BJ (cell line): ENCODE measurements around the gene TMOD1. TPM values are rescaled to one million over a fixed set of nuclear protein-coding genes. Genes with fewer than 3 reads are reported as not detected.
"Not testable (repeated sequence)": the region's sequence is repeated elsewhere in the genome, so short reads cannot be mapped to it uniquely, and the experiment has no call there.

Source experiments
- CTCF ChIA-PET: fragments of 350-600 bp; formaldehyde crosslinking; extraction: SDS; loops from one replicate; lab custom pipeline; 2021; ENCODE audit warnings: antibody characterized with exemption, inconsistent platforms; lab: Yijun Ruan, JAX
- POLR2A ChIA-PET: fragments of 300-600 bp; sonication (Branson Sonifier 250); formaldehyde crosslinking; extraction: SDS; loops from one replicate; lab custom pipeline; 2021; ENCODE audit warnings: antibody characterized with exemption; lab: Charles Lee
- DNase-seq: peaks from one replicate; pipeline ENCODE4 v3.0.0-alpha.2; 2011; ENCODE audit warnings: low read depth
- H3K27me3 ChIP-seq: 2 replicates; pipeline ENCODE4 v1.6.0; 2011; ENCODE audit warnings: low read length; ENCODE audit not compliant: control insufficient read depth, insufficient read depth
- H3K36me3 ChIP-seq: 2 replicates; pipeline ENCODE4 v1.5.1; 2011; ENCODE audit warnings: low read length; ENCODE audit not compliant: control insufficient read depth, insufficient read depth
- H3K4me3 ChIP-seq: 2 replicates; pipeline ENCODE4 v1.5.1; 2011; ENCODE audit warnings: low read depth, mild to moderate bottlenecking, control low read depth, low read length
- polyA plus RNA-seq: library from polyadenylated mRNA; depleted of rRNA; stranded (reverse); fragments of >200 nt; gene quantifications from 2 replicates; pipeline ENCODE4 v1.2.3, GENCODE V29; 2011
- TF ChIP-seq, protein P1 (sequence below): IDR thresholded peaks from 2 replicates; pipeline ENCODE4 v1.5.1; 2011; ENCODE audit warnings: low read depth, mild to moderate bottlenecking, control low read depth, inconsistent platforms, low read length, moderate library complexity; ENCODE audit not compliant: insufficient read depth

The TMOD1 gene
- polyA plus RNA-seq, 1 experiment, result 0.06 TPM

GRCh38 chr9:97575673-97576200 is 74.3 kb downstream of the TMOD1 start:
- TF ChIP-seq, protein P1, sequence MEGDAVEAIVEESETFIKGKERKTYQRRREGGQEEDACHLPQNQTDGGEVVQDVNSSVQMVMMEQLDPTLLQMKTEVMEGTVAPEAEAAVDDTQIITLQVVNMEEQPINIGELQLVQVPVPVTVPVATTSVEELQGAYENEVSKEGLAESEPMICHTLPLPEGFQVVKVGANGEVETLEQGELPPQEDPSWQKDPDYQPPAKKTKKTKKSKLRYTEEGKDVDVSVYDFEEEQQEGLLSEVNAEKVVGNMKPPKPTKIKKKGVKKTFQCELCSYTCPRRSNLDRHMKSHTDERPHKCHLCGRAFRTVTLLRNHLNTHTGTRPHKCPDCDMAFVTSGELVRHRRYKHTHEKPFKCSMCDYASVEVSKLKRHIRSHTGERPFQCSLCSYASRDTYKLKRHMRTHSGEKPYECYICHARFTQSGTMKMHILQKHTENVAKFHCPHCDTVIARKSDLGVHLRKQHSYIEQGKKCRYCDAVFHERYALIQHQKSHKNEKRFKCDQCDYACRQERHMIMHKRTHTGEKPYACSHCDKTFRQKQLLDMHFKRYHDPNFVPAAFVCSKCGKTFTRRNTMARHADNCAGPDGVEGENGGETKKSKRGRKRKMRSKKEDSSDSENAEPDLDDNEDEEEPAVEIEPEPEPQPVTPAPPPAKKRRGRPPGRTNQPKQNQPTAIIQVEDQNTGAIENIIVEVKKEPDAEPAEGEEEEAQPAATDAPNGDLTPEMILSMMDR, result no peak
- ChIA-PET POLR2A (no interaction called here), CTCF (interaction anchor here (1.0 to 1.4 kb wide), 2 partner anchors 23 to 106 kb away, joined by 3 to 5 read pairs; no protein-coding TSS in a partner anchor)
- no peaks in the 10 kb centered on the region for H3K36me3 ChIP-seq
- H3K4me3 ChIP-seq, result no peak overlapping the region
- H3K27me3 ChIP-seq, result 0 out of 2 replicates have a peak, but pooled peaks cover 2% of the 10 kb centered on the region
- DNase-seq, result no peak

DNA sequence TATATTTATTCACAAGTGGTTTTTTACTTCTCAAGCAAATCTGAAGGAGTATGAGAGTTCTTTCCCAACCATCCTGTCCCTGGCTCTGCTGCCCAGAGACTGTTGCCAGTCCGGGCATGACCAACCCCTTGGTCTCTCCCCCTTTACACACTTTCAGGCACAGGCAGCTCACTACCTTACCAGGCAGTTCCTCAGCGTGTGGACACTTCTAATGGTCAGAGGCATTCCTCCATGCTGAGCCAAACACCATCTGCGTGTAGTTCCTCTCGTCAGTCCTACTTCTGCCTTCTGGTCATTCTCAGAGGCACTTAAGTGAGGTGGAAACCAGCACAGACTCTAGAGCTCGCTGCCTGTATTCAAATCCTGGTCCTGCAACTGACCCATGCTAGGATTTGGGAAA is 75.6 kb downstream of the TMOD1 start:
- DNase-seq, result no peak
- no peak overlapping the region for H3K4me3 ChIP-seq
- 0 out of 2 replicates have a peak, but pooled peaks cover 2% of the 10 kb centered on the region for H3K27me3 ChIP-seq
- POLR2A ChIA-PET, result no interaction called here
- TF ChIP-seq, protein P1, result no peak
- CTCF ChIA-PET, result no interaction called here
- H3K36me3 ChIP-seq, result no peaks in the 10 kb centered on the region

DNA sequence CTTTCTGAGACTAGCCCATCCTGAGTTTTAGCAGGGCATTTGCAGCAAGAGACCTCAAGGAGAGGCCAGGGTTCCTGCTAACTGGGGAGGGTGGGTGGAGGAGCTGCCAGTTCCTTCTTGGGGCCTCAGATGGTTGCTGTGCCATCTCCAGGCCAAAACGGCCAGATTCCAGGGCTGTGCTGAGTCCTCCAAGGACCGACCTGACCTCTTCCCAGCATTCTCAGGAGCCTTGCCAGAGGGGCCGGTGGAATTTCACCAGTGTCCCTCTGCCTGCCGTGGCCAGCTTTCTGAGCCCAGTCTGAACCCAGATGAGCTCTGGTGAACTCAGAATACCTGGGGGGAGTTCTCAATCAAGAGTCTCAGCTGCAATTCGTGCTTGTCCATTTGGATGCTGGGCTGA is 77.4 kb downstream of the TMOD1 start:
- H3K36me3 ChIP-seq, result no peaks in the 10 kb centered on the region
- H3K4me3 ChIP-seq, result no peak overlapping the region
- CTCF ChIA-PET, result interaction anchor here (1.0 to 1.1 kb wide), 3 partner anchors 20 to 111 kb away, joined by 3 to 6 read pairs (median 4); no protein-coding TSS in a partner anchor
- POLR2A ChIA-PET, result no interaction called here
- TF ChIP-seq, protein P1, result no peak
- H3K27me3 ChIP-seq, result 0 out of 2 replicates have a peak, but pooled peaks cover 2% of the 10 kb centered on the region
- no peak for DNase-seq

DNA sequence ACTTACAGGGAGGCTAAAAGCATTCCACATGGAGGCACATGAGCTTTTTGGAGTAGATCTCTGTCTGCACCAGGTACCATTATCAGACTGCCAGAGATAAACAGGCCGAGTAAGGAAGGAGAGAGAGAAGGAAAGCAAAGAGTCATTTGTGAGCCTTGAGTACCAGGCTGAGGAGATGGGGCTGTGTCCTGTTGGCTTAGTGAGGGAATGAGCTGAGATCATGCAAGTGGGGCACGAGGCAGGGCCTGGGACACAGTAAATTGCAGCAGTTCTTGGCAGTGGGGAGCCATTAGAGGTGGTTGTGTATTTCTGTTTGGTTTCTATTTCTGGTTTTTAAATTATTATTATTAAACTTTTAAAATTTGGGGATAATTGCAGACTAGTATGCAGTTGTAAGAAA is 78.4 kb downstream of the TMOD1 start:
- POLR2A ChIA-PET, result no interaction called here
- no peaks in the 10 kb centered on the region for H3K36me3 ChIP-seq
- TF ChIP-seq, protein P1, result no peak
- 0 out of 2 replicates have a peak, but pooled peaks cover 2% of the 10 kb centered on the region for H3K27me3 ChIP-seq
- CTCF ChIA-PET, result no interaction called here
- DNase-seq, result no peak
- no peak overlapping the region for H3K4me3 ChIP-seq

DNA sequence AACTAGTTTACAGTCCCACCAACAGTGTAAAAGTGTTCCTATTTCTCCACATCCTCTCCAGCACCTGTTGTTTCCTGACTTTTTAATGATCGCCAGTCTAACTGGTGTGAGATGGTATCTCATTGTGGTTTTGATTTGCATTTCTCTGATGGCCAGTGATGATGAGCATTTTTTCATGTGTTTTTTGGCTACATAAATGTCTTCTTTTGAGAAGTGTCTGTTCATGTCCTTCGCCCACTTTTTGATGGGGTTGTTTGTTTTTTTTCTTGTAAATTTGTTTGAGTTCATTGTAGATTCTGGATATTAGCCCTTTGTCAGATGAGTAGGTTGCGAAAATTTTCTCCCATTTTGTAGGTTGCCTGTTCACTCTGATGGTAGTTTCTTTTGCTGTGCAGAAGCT is 80.1 kb downstream of the TMOD1 start:
- DNase-seq, H3K4me3 ChIP-seq, H3K36me3 ChIP-seq, H3K27me3 ChIP-seq, CTCF ChIA-PET, POLR2A ChIA-PET: not testable (repeated sequence)

DNA sequence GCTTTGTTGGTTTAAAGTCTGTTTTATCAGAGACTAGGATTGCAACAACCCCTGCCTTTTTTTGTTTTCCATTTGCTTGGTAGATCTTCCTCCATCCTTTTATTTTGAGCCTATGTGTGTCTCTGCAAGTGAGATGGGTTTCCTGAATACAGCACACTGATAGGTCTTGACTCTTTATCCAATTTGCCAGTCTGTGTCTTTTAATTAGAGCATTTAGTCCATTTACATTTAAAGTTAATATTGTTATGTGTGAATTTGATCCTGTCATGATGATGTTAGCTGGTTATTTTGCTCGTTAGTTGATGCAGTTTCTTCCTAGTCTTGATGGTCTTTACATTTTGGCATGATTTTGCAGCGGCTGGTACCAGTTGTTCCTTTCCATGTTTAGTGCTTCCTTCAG is 83.3 kb downstream of the TMOD1 start:
- H3K27me3 ChIP-seq, CTCF ChIA-PET, H3K4me3 ChIP-seq, POLR2A ChIA-PET, H3K36me3 ChIP-seq, DNase-seq: not testable (repeated sequence)

- DNase-seq, H3K36me3 ChIP-seq, H3K27me3 ChIP-seq, H3K4me3 ChIP-seq, POLR2A ChIA-PET: not testable (repeated sequence)
- CTCF ChIA-PET, result interaction anchor here (1.0 kb wide), 1 partner anchor 15 kb away, joined by 4 read pairs; no protein-coding TSS in a partner anchor
Measured at GRCh38 chr9:97586909-97587308, 85.4 kb downstream of the TMOD1 start.
